Activated CD8-positive, alpha-beta memory T cell treated with anti-CD3 and anti-CD28 coated beads for 4 hours (primary cell): ENCODE results near the gene CD9.

Source experiments
- DNase-seq, 2 donors: peaks; one replicate each; pipeline ENCODE4 v3.0.0-alpha.2; 2020; ENCODE audit warnings: low read depth in 2 of 2

The CD9 gene

GRCh38 chr12:6221146-6221545 is 20.9 kb downstream of the CD9 start:
- DNase-seq = no peak

- no peak for DNase-seq
Measured at GRCh38 chr12:6222078-6222654, 22.0 kb downstream of the CD9 start.

GRCh38 chr12:6223545-6223944 is 23.3 kb downstream of the CD9 start:
- no peak for DNase-seq

- no peak for DNase-seq
Measured at GRCh38 chr12:6224550-6224949, 24.4 kb downstream of the CD9 start.

- no peak for DNase-seq
Measured at GRCh38 chr12:6225630-6226001, 25.4 kb downstream of the CD9 start.

- no peak for DNase-seq
Measured at GRCh38 chr12:6226002-6226678, 25.9 kb downstream of the CD9 start.

- no peak for DNase-seq
Measured at GRCh38 chr12:6226679-6227051, 26.5 kb downstream of the CD9 start.

- no peak for DNase-seq
Measured at GRCh38 chr12:6228535-6229223, 28.5 kb downstream of the CD9 start.

- no peak for DNase-seq
Measured at GRCh38 chr12:6229224-6230218, 29.3 kb downstream of the CD9 start.

GRCh38 chr12:6230321-6231110 is 30.3 kb downstream of the CD9 start:
- DNase-seq = peak; percentile 49 to 55

- DNase-seq = no peak
Measured at GRCh38 chr12:6231359-6232268, 31.4 kb downstream of the CD9 start.

GRCh38 chr12:6233121-6233971 is 33.1 kb downstream of the CD9 start:
- DNase-seq = no peak

GRCh38 chr12:6234214-6234613 is 34.0 kb downstream of the CD9 start:
- no peak for DNase-seq

GRCh38 chr12:6234906-6235305 is 34.7 kb downstream of the CD9 start:
- DNase-seq = no peak

- DNase-seq = no peak
Measured at GRCh38 chr12:6235499-6235898, 35.3 kb downstream of the CD9 start.

GRCh38 chr12:6235906-6236640 is 35.9 kb downstream of the CD9 start:
- no peak for DNase-seq

- no peak for DNase-seq
Measured at GRCh38 chr12:6236641-6236940, 36.4 kb downstream of the CD9 start.

- no peak for DNase-seq
Measured at GRCh38 chr12:6237830-6238229, 37.6 kb downstream of the CD9 start.

GRCh38 chr12:6238875-6239274 is 38.7 kb downstream of the CD9 start:
- no peak for DNase-seq
